GM12878 (cell line): ENCODE measurements around the gene DTX1. TPM values are rescaled to one million over a fixed set of nuclear protein-coding genes. Genes with fewer than 3 reads are reported as not detected.
A peak's percentile ranks its signal among the peaks of the same experiment; 100 is the strongest.

Source experiments
- GATAD2B ChIP-seq: fragments of 450-650 bp; conservative IDR thresholded peaks from 2 replicates; pipeline ENCODE4 v1.6.1; 2017; ENCODE audit warnings: low read depth, mild to moderate bottlenecking, moderate library complexity
- IKZF1 ChIP-seq: fragments of 450-650 bp; conservative IDR thresholded peaks from 2 replicates; pipeline ENCODE4 v1.6.1; 2017; ENCODE audit warnings: antibody characterized with exemption, mild to moderate bottlenecking
- RB1 ChIP-seq: fragments of 450-650 bp; formaldehyde crosslinking; IDR thresholded peaks from 2 replicates; pipeline ENCODE4 v1.6.1; 2017; ENCODE audit warnings: mild to moderate bottlenecking, borderline replicate concordance
- ZNF622 ChIP-seq: fragments of 450-650 bp; IDR thresholded peaks from 2 replicates; pipeline ENCODE4 v1.6.1; 2017; ENCODE audit warnings: mild to moderate bottlenecking, inconsistent platforms
- polyA plus RNA-seq, 11 experiments: library from polyadenylated mRNA; depleted of rRNA in 4 of 11; unstranded in 6 of 11; stranded (reverse) in 5 of 11; fragments of >200 nt; fragmentation: Nextera tagmentation in 4 of 11; fragmentation: Illumina TruSeq in 1 of 11; extraction: Ambion mirVana in 4 of 11; extraction: Trizol in 1 of 11; gene quantifications; 1 replicate in 1 of 11; 2 replicates in 10 of 11; pipeline versions ENCODE4 v1.2.1 to v1.2.3, GENCODE V29; 2011 to 2016; ENCODE audit warnings: inconsistent platforms in 2 of 11, missing spikeins in 2 of 11, low read depth in 1 of 11
- total RNA-seq, 4 experiments: library from RNA; depleted of rRNA in 3 of 4; stranded (reverse); fragments of >200 nt in 3 of 4; fragmentation: Illumina TruSeq in 1 of 4; extraction: Trizol in 1 of 4; gene quantifications; 2 replicates each; pipeline versions ENCODE4 v1.2.1 to v1.2.3, GENCODE V29; 2013 to 2021
- TF ChIP-seq, protein P1 (sequence below): IDR thresholded peaks from 2 replicates; pipeline ENCODE4 v1.6.1; 2012; ENCODE audit warnings: mild to moderate bottlenecking, low read depth, low read length
- TF ChIP-seq, protein P2 (sequence below): fragments of 450-650 bp; IDR thresholded peaks from 2 replicates; pipeline ENCODE4 v1.6.1; 2017; ENCODE audit warnings: antibody characterized with exemption, mild to moderate bottlenecking, moderate library complexity

Gene DTX1
- total and polyA plus RNA-seq, 10 of the 15 experiments (the other 5 are each of a cell fraction or from before 2014, with no cell fraction given) = 0.09 to 2.8 (median 0.66) TPM

DNA sequence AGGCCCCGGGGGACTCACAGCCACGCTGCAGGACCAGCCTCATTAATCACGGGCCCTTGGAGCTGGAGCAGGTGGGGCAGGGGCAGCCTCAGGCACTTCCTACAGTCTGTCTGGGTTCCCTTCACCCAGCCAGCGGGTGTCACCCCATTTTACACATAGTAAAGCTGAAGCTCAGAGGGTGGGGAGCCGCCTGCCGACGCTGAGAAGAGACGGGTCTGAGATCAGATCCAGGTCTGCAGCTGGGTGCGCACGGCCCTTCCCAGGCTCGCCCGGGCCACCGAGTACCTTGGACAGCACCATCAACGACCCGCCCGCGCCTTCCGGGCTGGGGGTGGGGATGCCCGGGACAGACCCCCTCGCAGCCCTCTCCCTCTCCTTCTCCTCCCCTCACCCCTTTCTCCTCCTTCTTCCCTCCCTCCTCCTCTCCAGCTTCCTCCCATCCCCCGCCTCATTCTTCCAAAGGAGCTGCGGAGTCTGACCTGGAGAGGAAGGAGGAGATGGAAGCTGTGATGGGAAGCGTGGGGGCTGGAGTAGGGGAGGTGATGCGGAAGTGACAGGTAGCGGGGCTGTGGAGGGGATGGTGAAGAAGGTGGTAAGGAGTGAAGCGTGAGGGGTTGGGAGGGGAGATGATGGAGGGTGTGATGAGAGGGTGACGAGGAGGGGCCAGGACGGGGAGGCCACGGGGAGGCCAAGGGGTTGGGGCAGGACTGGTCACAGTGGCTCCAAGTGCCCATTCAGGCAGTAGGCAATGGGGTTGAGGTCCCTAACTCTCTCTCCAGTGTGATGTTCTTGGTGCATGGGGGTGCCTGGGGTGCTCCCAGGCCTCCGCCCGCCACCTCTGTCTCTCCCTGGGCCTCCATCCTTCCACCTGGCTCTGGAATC is 8.8 kb downstream of the DTX1 start (continued):
- TF ChIP-seq, protein P1, sequence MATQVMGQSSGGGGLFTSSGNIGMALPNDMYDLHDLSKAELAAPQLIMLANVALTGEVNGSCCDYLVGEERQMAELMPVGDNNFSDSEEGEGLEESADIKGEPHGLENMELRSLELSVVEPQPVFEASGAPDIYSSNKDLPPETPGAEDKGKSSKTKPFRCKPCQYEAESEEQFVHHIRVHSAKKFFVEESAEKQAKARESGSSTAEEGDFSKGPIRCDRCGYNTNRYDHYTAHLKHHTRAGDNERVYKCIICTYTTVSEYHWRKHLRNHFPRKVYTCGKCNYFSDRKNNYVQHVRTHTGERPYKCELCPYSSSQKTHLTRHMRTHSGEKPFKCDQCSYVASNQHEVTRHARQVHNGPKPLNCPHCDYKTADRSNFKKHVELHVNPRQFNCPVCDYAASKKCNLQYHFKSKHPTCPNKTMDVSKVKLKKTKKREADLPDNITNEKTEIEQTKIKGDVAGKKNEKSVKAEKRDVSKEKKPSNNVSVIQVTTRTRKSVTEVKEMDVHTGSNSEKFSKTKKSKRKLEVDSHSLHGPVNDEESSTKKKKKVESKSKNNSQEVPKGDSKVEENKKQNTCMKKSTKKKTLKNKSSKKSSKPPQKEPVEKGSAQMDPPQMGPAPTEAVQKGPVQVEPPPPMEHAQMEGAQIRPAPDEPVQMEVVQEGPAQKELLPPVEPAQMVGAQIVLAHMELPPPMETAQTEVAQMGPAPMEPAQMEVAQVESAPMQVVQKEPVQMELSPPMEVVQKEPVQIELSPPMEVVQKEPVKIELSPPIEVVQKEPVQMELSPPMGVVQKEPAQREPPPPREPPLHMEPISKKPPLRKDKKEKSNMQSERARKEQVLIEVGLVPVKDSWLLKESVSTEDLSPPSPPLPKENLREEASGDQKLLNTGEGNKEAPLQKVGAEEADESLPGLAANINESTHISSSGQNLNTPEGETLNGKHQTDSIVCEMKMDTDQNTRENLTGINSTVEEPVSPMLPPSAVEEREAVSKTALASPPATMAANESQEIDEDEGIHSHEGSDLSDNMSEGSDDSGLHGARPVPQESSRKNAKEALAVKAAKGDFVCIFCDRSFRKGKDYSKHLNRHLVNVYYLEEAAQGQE = peak; percentile 98
- TF ChIP-seq GATAD2B (no peak), IKZF1 (peak; percentile 31; the same call in 1 of the 2 replicates), RB1 (no peak), ZNF622 (no peak)
- TF ChIP-seq, protein P2, sequence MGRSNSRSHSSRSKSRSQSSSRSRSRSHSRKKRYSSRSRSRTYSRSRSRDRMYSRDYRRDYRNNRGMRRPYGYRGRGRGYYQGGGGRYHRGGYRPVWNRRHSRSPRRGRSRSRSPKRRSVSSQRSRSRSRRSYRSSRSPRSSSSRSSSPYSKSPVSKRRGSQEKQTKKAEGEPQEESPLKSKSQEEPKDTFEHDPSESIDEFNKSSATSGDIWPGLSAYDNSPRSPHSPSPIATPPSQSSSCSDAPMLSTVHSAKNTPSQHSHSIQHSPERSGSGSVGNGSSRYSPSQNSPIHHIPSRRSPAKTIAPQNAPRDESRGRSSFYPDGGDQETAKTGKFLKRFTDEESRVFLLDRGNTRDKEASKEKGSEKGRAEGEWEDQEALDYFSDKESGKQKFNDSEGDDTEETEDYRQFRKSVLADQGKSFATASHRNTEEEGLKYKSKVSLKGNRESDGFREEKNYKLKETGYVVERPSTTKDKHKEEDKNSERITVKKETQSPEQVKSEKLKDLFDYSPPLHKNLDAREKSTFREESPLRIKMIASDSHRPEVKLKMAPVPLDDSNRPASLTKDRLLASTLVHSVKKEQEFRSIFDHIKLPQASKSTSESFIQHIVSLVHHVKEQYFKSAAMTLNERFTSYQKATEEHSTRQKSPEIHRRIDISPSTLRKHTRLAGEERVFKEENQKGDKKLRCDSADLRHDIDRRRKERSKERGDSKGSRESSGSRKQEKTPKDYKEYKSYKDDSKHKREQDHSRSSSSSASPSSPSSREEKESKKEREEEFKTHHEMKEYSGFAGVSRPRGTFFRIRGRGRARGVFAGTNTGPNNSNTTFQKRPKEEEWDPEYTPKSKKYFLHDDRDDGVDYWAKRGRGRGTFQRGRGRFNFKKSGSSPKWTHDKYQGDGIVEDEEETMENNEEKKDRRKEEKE = no peak
